Right forelimb (tissue), 1 donor: ENCODE data around the gene RAD23B.

Experiments
- DNase-seq: peaks from one replicate; pipeline ENCODE4 v3.0.0-alpha.2; 2018

RAD23B gene

GRCh38 chr9:107337676-107338590 lies 54.9 kb downstream of the RAD23B start:
- no peak for DNase-seq

- no peak for DNase-seq
These were observed 56.0 kb downstream of the RAD23B start for GRCh38 chr9:107338911-107339659.

GRCh38 chr9:107340920-107341632 lies 58.0 kb downstream of the RAD23B start:
- DNase-seq: peak; percentile 65

GRCh38 chr9:107342476-107343161 lies 59.5 kb downstream of the RAD23B start:
- no peak for DNase-seq

- DNase-seq: no peak
These were observed 62.2 kb downstream of the RAD23B start for GRCh38 chr9:107345327-107345726.

- no peak for DNase-seq
These were observed 65.8 kb downstream of the RAD23B start for GRCh38 chr9:107348836-107349235.

- DNase-seq: no peak
These were observed 67.4 kb downstream of the RAD23B start for GRCh38 chr9:107350443-107350842.

GRCh38 chr9:107351382-107352045 lies 68.4 kb downstream of the RAD23B start:
- DNase-seq: no peak

GRCh38 chr9:107355394-107355793 lies 72.3 kb downstream of the RAD23B start:
- no peak for DNase-seq

GRCh38 chr9:107358986-107359385 lies 75.9 kb downstream of the RAD23B start:
- DNase-seq: no peak

- no peak for DNase-seq
These were observed 77.0 kb downstream of the RAD23B start for GRCh38 chr9:107360098-107360497.

GRCh38 chr9:107361816-107362215 lies 78.7 kb downstream of the RAD23B start:
- no peak for DNase-seq

- no peak for DNase-seq
These were observed 80.6 kb downstream of the RAD23B start for GRCh38 chr9:107363516-107364152.

GRCh38 chr9:107367727-107368502 lies 84.8 kb downstream of the RAD23B start:
- DNase-seq: no peak

GRCh38 chr9:107368696-107369095 lies 85.6 kb downstream of the RAD23B start:
- DNase-seq: no peak

GRCh38 chr9:107373809-107374208 lies 90.7 kb downstream of the RAD23B start:
- no peak for DNase-seq

GRCh38 chr9:107375001-107375400 lies 91.9 kb downstream of the RAD23B start:
- no peak for DNase-seq

- DNase-seq: no peak
These were observed 92.7 kb downstream of the RAD23B start for GRCh38 chr9:107375651-107376369.

GRCh38 chr9:107378006-107378405 lies 94.9 kb downstream of the RAD23B start:
- no peak for DNase-seq
